GM13976 (cell line): ENCODE measurements around the gene VPS8.
"Not testable (repeated sequence)": the region's sequence is repeated elsewhere in the genome, so short reads cannot be mapped to it uniquely, and the experiment has no call there.

ENCODE experiments used
- DNase-seq: peaks from one replicate; pipeline ENCODE4 v3.0.0; 2012; ENCODE audit warnings: low spot score
- CTCF ChIP-seq: IDR thresholded peaks from 2 replicates; pipeline ENCODE4 v1.5.1; 2012; ENCODE audit warnings: borderline replicate concordance, mild to moderate bottlenecking; ENCODE audit not compliant: insufficient read depth; ENCODE audit errors: extremely low read depth, missing control alignments, control extremely low read depth
- in situ Hi-C: fragments of 300-500 bp; cut with MboI; formaldehyde crosslinking; loops from one replicate; pipeline ENCODE4 v1.12.0; 2022; ENCODE audit warnings: low sequenced_read_pairs, mixed read lengths, inconsistent platforms; ENCODE audit not compliant: unreplicated experiment

VPS8 gene

GRCh38 chr3:184952671-184953070 is 140.7 kb downstream of the VPS8 start:
- TF ChIP-seq CTCF = no peak
- no peak for DNase-seq
- in situ Hi-C loops = no loop called here

- in situ Hi-C loops = no loop called here
- TF ChIP-seq CTCF = no peak
- DNase-seq = no peak
These were observed 141.4 kb downstream of the VPS8 start for GRCh38 chr3:184953401-184953800.

- in situ Hi-C loops = no loop called here
- no peak for TF ChIP-seq CTCF
- DNase-seq = no peak
These were observed 142.3 kb downstream of the VPS8 start for GRCh38 chr3:184954251-184954650.

DNA sequence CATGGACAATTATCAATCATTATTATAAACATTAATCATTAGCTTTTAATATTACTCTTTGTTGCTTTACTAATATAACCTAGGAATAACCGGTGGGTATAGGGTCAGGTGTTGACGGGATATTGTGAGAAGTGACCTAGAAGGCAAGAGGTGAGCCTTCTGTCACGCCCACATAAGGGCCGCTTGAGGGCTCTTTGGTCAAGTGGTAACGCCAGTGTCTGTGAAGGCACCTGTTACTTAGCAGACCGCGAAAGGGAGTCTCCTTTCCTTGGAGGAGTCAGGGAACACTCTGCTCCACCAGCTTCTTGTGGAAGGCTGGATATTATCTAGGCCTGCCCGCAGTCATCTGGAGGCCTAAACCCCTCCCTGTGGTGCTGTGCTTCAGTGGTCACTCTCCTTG is 142.9 kb downstream of the VPS8 start:
- in situ Hi-C loops, DNase-seq: not testable (repeated sequence)

GRCh38 chr3:184965639-184966430 is 153.9 kb downstream of the VPS8 start:
- TF ChIP-seq CTCF = no peak
- in situ Hi-C loops = no loop called here
- DNase-seq = no peak

- TF ChIP-seq CTCF = no peak
- in situ Hi-C loops = no loop called here
- DNase-seq = no peak
These were observed 156.1 kb downstream of the VPS8 start for GRCh38 chr3:184968115-184968514.

DNA sequence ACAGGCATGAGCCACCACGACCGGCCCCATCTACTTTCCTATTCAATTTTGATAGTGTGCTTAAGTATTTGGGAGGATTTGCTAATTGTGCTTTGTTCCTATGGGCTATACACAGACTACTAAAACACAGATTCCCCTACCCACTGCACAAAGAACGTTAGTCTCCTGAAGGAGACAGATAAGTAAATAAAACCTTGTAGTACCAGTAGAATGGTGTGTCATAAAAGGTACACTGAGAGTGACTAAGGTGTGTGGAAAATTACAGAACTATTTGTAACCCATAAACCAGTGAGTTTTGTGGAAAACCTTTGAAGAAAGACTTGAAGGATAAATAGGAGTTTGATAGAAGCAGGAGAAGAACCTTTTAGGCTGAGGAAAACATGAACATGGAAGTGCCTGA is 158.2 kb downstream of the VPS8 start:
- in situ Hi-C loops = no loop called here
- DNase-seq = no peak
- no peak for TF ChIP-seq CTCF
